ENCODE data around the gene MRPL53. TPM values are rescaled to one million over a fixed set of nuclear protein-coding genes. Genes with fewer than 3 reads are reported as not detected.

The MRPL53 gene
- total and polyA plus RNA-seq, 9 of the 15 experiments (the other 6 are each of a cell fraction or from before 2014, with no cell fraction given): 11.5 to 87.9 (median 41.1) TPM

DNA sequence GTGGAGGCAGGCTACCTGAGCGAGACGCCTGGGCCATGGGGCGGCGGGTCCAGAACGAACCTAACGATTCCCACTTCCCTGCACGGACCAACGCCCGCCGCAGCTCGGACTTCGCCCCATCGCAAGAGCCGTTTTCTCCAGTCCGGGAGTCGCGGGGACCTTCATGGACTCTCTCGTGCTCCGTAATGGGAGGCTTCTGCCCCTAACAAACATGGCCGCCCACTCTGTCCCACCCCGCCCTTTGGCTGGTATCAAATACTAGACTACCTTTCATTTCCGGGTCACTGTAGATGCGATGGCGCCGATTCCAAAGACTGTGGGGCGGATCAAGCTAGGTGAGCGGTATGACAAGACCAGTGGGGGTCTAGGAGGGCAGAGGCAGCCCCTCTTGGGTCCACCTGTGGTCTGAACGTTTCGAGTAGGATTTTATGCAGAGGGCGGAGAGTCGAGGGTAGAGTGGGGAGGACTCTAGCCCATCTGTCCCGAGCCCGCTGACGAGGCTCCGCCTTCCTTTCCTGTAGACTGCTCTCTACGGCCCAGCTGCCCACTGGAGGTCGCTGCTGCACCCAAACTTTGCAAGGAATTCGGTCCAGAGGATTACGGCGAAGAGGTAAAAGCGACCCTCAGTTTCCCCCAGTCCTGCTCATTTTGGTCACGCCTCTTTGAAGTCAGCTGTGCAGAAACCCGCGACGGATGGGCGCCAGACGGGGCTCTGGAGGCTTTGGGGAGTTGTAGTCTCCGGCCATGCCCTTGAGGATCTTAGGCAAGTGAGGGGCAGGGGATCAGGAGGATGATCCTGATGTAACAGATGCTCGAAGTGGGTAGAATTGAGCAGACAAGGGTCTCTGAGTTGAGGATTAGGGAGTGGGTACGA, 10.6 kb upstream of the MRPL53 start, which contains the start of the genes CCDC142 and TTC31 (continued):
- TF ChIP-seq, protein P1, sequence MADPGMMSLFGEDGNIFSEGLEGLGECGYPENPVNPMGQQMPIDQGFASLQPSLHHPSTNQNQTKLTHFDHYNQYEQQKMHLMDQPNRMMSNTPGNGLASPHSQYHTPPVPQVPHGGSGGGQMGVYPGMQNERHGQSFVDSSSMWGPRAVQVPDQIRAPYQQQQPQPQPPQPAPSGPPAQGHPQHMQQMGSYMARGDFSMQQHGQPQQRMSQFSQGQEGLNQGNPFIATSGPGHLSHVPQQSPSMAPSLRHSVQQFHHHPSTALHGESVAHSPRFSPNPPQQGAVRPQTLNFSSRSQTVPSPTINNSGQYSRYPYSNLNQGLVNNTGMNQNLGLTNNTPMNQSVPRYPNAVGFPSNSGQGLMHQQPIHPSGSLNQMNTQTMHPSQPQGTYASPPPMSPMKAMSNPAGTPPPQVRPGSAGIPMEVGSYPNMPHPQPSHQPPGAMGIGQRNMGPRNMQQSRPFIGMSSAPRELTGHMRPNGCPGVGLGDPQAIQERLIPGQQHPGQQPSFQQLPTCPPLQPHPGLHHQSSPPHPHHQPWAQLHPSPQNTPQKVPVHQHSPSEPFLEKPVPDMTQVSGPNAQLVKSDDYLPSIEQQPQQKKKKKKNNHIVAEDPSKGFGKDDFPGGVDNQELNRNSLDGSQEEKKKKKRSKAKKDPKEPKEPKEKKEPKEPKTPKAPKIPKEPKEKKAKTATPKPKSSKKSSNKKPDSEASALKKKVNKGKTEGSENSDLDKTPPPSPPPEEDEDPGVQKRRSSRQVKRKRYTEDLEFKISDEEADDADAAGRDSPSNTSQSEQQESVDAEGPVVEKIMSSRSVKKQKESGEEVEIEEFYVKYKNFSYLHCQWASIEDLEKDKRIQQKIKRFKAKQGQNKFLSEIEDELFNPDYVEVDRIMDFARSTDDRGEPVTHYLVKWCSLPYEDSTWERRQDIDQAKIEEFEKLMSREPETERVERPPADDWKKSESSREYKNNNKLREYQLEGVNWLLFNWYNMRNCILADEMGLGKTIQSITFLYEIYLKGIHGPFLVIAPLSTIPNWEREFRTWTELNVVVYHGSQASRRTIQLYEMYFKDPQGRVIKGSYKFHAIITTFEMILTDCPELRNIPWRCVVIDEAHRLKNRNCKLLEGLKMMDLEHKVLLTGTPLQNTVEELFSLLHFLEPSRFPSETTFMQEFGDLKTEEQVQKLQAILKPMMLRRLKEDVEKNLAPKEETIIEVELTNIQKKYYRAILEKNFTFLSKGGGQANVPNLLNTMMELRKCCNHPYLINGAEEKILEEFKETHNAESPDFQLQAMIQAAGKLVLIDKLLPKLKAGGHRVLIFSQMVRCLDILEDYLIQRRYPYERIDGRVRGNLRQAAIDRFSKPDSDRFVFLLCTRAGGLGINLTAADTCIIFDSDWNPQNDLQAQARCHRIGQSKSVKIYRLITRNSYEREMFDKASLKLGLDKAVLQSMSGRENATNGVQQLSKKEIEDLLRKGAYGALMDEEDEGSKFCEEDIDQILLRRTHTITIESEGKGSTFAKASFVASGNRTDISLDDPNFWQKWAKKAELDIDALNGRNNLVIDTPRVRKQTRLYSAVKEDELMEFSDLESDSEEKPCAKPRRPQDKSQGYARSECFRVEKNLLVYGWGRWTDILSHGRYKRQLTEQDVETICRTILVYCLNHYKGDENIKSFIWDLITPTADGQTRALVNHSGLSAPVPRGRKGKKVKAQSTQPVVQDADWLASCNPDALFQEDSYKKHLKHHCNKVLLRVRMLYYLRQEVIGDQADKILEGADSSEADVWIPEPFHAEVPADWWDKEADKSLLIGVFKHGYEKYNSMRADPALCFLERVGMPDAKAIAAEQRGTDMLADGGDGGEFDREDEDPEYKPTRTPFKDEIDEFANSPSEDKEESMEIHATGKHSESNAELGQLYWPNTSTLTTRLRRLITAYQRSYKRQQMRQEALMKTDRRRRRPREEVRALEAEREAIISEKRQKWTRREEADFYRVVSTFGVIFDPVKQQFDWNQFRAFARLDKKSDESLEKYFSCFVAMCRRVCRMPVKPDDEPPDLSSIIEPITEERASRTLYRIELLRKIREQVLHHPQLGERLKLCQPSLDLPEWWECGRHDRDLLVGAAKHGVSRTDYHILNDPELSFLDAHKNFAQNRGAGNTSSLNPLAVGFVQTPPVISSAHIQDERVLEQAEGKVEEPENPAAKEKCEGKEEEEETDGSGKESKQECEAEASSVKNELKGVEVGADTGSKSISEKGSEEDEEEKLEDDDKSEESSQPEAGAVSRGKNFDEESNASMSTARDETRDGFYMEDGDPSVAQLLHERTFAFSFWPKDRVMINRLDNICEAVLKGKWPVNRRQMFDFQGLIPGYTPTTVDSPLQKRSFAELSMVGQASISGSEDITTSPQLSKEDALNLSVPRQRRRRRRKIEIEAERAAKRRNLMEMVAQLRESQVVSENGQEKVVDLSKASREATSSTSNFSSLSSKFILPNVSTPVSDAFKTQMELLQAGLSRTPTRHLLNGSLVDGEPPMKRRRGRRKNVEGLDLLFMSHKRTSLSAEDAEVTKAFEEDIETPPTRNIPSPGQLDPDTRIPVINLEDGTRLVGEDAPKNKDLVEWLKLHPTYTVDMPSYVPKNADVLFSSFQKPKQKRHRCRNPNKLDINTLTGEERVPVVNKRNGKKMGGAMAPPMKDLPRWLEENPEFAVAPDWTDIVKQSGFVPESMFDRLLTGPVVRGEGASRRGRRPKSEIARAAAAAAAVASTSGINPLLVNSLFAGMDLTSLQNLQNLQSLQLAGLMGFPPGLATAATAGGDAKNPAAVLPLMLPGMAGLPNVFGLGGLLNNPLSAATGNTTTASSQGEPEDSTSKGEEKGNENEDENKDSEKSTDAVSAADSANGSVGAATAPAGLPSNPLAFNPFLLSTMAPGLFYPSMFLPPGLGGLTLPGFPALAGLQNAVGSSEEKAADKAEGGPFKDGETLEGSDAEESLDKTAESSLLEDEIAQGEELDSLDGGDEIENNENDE (IDR thresholded peaks at IDR 0.05; ENCODE audit: low read depth, low read length): no peak
- TF ChIP-seq DPF2 (IDR thresholded peaks at IDR 0.05): peak; percentile 27; the same call in 1 of the 2 replicates
- TF ChIP-seq, protein P2, sequence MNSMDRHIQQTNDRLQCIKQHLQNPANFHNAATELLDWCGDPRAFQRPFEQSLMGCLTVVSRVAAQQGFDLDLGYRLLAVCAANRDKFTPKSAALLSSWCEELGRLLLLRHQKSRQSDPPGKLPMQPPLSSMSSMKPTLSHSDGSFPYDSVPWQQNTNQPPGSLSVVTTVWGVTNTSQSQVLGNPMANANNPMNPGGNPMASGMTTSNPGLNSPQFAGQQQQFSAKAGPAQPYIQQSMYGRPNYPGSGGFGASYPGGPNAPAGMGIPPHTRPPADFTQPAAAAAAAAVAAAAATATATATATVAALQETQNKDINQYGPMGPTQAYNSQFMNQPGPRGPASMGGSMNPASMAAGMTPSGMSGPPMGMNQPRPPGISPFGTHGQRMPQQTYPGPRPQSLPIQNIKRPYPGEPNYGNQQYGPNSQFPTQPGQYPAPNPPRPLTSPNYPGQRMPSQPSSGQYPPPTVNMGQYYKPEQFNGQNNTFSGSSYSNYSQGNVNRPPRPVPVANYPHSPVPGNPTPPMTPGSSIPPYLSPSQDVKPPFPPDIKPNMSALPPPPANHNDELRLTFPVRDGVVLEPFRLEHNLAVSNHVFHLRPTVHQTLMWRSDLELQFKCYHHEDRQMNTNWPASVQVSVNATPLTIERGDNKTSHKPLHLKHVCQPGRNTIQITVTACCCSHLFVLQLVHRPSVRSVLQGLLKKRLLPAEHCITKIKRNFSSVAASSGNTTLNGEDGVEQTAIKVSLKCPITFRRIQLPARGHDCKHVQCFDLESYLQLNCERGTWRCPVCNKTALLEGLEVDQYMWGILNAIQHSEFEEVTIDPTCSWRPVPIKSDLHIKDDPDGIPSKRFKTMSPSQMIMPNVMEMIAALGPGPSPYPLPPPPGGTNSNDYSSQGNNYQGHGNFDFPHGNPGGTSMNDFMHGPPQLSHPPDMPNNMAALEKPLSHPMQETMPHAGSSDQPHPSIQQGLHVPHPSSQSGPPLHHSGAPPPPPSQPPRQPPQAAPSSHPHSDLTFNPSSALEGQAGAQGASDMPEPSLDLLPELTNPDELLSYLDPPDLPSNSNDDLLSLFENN (IDR thresholded peaks at IDR 0.05; ENCODE audit: low read depth in 2 of 2, low read length in 2 of 2): 0 out of 4 replicates have a peak, but pooled peaks of 1 of the 2 experiments have one; percentile 35
- TF ChIP-seq SIN3B (IDR thresholded peaks at IDR 0.05; ENCODE audit: low read depth): peak; percentile 97
- TF ChIP-seq, protein P3, sequence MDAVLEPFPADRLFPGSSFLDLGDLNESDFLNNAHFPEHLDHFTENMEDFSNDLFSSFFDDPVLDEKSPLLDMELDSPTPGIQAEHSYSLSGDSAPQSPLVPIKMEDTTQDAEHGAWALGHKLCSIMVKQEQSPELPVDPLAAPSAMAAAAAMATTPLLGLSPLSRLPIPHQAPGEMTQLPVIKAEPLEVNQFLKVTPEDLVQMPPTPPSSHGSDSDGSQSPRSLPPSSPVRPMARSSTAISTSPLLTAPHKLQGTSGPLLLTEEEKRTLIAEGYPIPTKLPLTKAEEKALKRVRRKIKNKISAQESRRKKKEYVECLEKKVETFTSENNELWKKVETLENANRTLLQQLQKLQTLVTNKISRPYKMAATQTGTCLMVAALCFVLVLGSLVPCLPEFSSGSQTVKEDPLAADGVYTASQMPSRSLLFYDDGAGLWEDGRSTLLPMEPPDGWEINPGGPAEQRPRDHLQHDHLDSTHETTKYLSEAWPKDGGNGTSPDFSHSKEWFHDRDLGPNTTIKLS (IDR thresholded peaks at IDR 0.05; ENCODE audit: borderline replicate concordance, low read depth): peak; percentile 63
- peak; percentile 80 for TF ChIP-seq HDAC2 (IDR thresholded peaks at IDR 0.05)
- TF ChIP-seq U2AF2 (optimal IDR thresholded peaks at IDR 0.05; ENCODE audit: low read depth, low read length): no peak
- peak; percentile 68 for TF ChIP-seq PHF20 (IDR thresholded peaks at IDR 0.05; ENCODE audit: partially characterized antibody)
- TF ChIP-seq CXXC5 (CRISPR knock-in tag; IDR thresholded peaks at IDR 0.05): 0 out of 2 replicates have a peak, but pooled peaks have one; percentile 59
